Motor neuron (in vitro differentiated cells): ENCODE data around the gene CFAP54. TPM values are rescaled to one million over a fixed set of nuclear protein-coding genes. Genes with fewer than 3 reads are reported as not detected.
A peak's percentile ranks its signal among the peaks of the same experiment; 100 is the strongest.

Source experiments
- ATAC-seq, 8 experiments: fragments of 200-7000 bp; cut with Tn5 transposase; replicated peaks in 6 of 8; 2 replicates each; pipeline ENCODE4 v1.8.0; 2021; ENCODE audit warnings: mild to moderate bottlenecking in 8 of 8, moderate library complexity in 8 of 8
- H3K27ac ChIP-seq, 2 donors: fragments of 250-450 bp; sonication (Bioruptor Pico); 2 replicates each; pipeline ENCODE4 v1.9.0; 2021; ENCODE audit warnings: antibody characterized with exemption in 2 of 2, mild to moderate bottlenecking in 2 of 2, moderate library complexity in 1 of 2
- H3K4me1 ChIP-seq, 2 donors: fragments of 250-450 bp; sonication (Bioruptor Pico); replicated peaks in 1 of 2; 2 replicates each; pipeline ENCODE4 v1.6.1; 2021; ENCODE audit warnings: antibody characterized with exemption in 2 of 2, mild to moderate bottlenecking in 2 of 2, moderate library complexity in 1 of 2
- H3K4me3 ChIP-seq, 5 donors: fragments of 250-450 bp; sonication (Bioruptor Pico); 2 replicates each; pipeline ENCODE4 v1.9.0; 2021; ENCODE audit warnings: antibody characterized with exemption in 5 of 5, mild to moderate bottlenecking in 5 of 5, moderate library complexity in 4 of 5
- WGBS, 10 experiments: fragments of 450-650 bp; shearing (Covaris generic); methylation state at CpG; one replicate each; pipeline ENCODE4 v1.0.0; 2022; 5-methylcytosine and 5-hydroxymethylcytosine counted together
- in situ Hi-C, 9 experiments: fragments of 400-800 bp; cut with MboI; loops; one replicate each; pipeline ENCODE4 v1.15.0; 2021; ENCODE audit warnings: low sequenced_read_pairs in 9 of 9, low pct_unique_long_range_greater_than_20kb in 2 of 9; ENCODE audit not compliant: unreplicated experiment in 9 of 9
- total RNA-seq, 8 experiments: library from RNA; unstranded; fragments of 300-600 nt; gene quantifications; 2 replicates each; pipeline versions ENCODE4 v1.2.3 to v1.2.4, GENCODE V29; 2022

CFAP54 gene
- total RNA-seq, 8 experiments from 2014 or later = 0.46 to 23.9 (median 1.5) TPM

DNA sequence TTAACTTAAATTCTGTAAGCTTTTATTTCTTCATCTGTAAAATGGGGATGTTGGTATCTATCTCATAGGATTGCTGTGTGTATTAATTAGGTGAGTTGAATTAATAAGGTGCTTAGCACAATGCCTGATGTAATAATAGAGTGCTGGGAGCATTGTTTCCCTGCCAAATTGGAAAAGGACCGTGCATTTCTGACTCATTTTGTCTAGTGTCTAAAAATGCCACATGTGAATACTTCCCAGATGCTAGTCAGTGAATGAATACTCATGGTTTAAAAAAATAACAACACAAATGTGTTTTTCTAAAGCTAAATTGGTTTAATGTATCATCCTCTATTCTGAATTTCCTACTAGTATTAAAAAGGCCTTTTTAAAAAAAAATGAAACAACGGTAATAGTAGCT is 372.3 kb downstream of the CFAP54 start:
- Histone ChIP-seq H3K4me1 (no peaks in the 10 kb centered on the region), H3K4me3 (no peak overlapping the region), H3K27ac (no peak overlapping the region)
- WGBS, 10 experiments = 4 to 100% (median 85%) methylated on average over 1 to 2 of the region's 2 CpGs
- in situ Hi-C loops = no loop called here
- peak in 2 of 8 experiments; percentile 34 to 35 for ATAC-seq

DNA sequence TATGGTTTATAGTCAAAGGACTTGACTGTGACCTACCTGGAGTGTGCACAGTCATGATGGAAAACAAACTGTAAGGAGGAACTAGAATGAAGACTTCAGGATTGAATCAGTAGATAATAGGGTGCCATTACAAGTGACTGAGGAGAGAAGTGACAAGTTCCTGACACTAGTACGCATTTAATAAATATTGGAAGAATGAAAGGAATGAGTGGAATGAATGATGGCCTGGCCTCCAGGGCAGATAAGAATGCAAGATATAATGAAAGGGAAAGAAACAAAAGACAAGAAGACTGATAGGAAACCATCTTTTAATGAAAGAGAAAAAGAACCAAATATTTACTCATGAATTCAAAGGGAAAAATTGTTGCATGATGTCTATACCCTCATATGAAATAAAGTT is 372.9 kb downstream of the CFAP54 start:
- Histone ChIP-seq H3K4me1 (no peaks in the 10 kb centered on the region), H3K27ac (no peak overlapping the region), H3K4me3 (no peak overlapping the region)
- ATAC-seq = no peak
- in situ Hi-C loops = no loop called here
- WGBS, 10 experiments = 29 to 100% (median 76%) methylated on average over 1 of the region's 1 CpG

DNA sequence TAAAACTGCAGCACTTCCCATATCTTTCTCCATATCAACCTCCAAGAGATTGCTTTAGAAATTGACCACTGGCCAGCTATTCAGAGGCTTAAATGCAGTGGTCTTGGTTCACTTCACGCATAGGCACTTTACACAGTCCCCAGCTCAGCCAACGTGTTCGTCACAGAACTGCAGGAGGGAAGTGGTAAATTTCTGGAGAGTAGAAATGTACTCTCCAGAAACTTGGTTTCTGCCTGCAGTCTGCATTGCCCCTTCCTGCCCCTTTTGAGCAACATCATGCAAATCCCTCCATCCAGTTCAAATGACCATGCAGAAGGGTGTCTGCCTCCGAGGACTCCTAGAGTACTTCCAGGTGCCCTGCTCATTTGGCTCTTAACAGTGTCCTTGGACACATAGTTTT is 375.0 kb downstream of the CFAP54 start:
- Histone ChIP-seq H3K27ac (no peak overlapping the region), H3K4me1 (no peaks in the 10 kb centered on the region), H3K4me3 (no peak overlapping the region)
- 25 to 100% (median 80%) methylated on average over 2 to 4 of the region's 4 CpGs; no CpG with 5 or more reads in 5 of the 10 experiments for WGBS, 10 experiments
- ATAC-seq = no peak
- in situ Hi-C loops = no loop called here

DNA sequence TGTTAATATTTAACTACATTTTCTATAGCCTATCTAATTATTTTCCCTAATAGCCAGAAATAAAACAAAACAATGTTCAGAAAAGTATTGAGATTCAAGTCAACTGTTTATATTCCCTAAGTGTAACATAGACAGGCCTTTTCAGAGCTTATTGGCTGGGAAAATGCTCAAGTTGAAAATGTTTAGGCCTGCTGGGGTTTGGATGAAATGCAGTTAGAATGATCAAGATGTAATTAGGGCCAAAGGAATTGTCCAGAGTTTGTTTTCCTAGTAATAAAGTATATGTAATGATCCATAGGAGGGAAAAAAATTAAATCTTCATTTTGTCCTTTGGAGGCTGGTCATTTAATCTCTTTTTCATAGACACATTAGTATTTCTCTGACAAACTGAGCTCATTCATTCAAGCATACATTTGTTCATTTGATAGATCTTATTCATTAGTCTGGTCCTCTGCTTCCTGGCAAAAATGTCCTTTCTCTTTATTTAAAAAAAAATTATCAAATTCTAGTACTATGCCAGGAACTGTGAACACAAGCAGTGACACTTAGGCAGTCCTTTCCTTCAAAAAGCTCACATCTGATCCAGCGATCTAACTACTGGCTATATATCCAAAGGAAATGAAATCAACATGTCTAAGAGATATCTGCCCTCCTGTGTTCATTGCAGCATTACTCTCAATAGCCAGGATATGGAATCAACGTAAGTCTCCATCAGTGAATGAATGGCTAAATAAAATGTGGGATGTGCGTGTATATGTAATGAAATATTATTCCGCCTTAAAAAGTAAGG is 377.6 kb downstream of the CFAP54 start:
- 34 to 91% (median 76%) methylated on average over 1 to 4 of the region's 4 CpGs; no CpG with 5 or more reads in 1 of the 10 experiments for WGBS, 10 experiments
- no peak for ATAC-seq
- in situ Hi-C loops = no loop called here
- Histone ChIP-seq H3K4me3 (no peak overlapping the region), H3K4me1 (no peaks in the 10 kb centered on the region), H3K27ac (no peak overlapping the region)

DNA sequence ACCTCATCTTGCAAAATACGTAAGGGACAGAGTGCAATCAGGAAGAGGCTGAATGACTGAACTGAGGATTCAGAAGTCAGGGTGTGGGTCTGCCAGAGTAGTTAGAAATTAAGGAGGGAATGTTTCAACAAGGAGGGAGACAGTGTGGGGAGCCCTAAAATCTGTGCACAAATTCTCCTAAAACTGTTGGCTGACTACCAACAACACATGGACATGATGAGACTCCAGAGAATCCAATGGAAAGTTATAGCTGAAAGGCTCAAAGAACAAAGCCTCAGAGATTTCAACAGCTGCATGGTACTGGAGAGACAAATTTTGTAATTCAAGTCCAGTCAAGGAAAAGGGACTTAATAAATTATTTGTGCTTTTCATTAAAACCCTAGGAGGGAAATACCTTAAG is 381.6 kb downstream of the CFAP54 start:
- H3K4me1 ChIP-seq = no peaks in the 10 kb centered on the region
- WGBS, 10 experiments = 11 to 100% (median 92%) methylated on average over 1 of the region's 1 CpG; no CpG with 5 or more reads in 2 of the 10 experiments
- no peak overlapping the region for H3K27ac ChIP-seq
- H3K4me3 ChIP-seq = no peak overlapping the region
- ATAC-seq = peak in 2 of 8 experiments; percentile 25 to 79
- in situ Hi-C loops = no loop called here

DNA sequence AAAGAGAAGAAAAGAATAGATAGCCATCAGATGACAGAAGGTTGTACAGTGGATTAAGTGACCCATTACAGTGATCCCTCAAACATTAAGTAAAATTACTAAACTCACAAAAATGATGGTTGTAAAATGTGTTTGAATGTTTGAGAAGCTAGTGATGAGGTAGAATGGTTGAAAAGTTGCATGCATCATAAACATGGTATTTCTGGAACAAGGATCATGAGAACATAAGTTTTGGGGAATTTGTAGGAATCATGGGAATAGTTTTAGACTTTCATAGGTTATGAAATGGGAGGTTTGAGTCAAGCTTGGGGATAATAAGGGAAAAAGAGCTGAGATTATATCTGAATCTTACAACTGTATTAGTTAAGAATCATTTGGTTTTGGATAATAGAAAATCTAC is 383.6 kb downstream of the CFAP54 start:
- Histone ChIP-seq H3K4me1 (no peaks in the 10 kb centered on the region), H3K27ac (no peak overlapping the region), H3K4me3 (no peak overlapping the region)
- no peak for ATAC-seq
- in situ Hi-C loops = no loop called here

DNA sequence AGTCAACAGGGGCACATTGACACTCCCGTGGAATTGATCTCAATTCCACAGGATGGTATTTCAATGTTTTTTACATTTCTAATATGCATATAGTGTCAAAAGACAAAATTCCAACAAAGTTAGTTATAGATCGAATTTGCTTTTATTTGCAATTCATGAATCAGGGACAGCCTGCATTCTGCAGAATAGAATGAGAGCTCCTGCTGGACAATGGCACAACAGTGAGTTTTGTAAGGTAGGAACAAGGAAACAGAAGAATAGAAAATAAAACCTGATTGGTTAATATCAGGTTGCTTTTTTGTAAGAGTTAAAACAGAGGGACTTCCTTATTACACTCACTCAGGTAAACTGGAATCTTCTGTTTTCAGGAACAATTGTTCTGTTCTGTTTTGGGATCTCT is 384.8 kb downstream of the CFAP54 start:
- Histone ChIP-seq H3K4me3 (no peak overlapping the region), H3K27ac (no peak overlapping the region), H3K4me1 (no peaks in the 10 kb centered on the region)
- WGBS, 10 experiments = 0 to 100% (median 80%) methylated on average over 1 to 2 of the region's 2 CpGs; no CpG with 5 or more reads in 1 of the 10 experiments
- ATAC-seq = peak in 2 of 8 experiments; percentile 34 to 63
- in situ Hi-C loops = no loop called here

DNA sequence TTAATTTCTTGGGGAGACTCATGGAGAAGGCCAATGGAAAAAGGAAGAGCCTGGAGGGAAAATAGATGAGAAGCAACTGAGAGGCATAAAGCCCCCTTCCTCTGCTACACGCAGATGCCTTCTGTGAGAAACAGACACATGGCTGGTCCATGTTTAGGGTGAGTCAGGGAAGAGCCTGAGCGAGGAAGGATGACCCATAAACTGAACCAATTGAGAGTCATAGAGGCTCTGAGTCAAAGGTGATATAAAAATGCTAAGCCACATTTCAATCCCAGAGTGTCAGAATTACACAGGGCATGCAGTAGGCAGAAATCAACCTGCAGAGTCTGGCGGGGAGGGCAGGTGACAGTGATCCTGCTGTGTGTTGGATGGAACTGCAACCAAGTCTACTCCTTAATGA is 387.6 kb downstream of the CFAP54 start:
- no peak for ATAC-seq
- no peak overlapping the region for H3K4me3 ChIP-seq
- in situ Hi-C loops = no loop called here
- no peaks in the 10 kb centered on the region for H3K4me1 ChIP-seq
- 0 to 100% (median 67%) methylated on average over 1 to 3 of the region's 3 CpGs; no CpG with 5 or more reads in 2 of the 10 experiments for WGBS, 10 experiments
- no peak overlapping the region for H3K27ac ChIP-seq

DNA sequence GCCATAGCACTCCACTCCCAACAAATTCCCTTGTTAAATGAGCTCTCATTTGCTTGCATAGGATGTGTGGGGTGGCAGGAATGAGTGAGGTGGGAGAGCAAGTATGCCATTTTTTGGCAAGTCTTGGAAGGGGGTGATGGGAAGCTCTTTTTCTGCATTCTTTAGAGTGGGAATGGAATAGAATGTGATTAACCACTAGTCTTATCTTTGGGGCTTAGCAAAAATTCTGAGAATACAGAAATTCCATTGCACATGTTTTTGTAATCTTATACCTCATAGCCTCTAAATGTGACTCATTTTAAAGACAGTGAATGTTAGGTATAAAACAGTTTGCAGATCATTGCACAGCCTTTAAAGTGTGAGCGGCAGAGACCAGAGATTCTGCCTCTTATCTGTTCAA is 389.3 kb downstream of the CFAP54 start:
- 80 to 100% (median 100%) methylated on average over 1 of the region's 1 CpG; no CpG with 5 or more reads in 5 of the 10 experiments for WGBS, 10 experiments
- Histone ChIP-seq H3K4me3 (no peak overlapping the region), H3K27ac (no peak overlapping the region), H3K4me1 (no peaks in the 10 kb centered on the region)
- in situ Hi-C loops = no loop called here
- ATAC-seq = peak in 1 of 8 experiments; percentile 34

DNA sequence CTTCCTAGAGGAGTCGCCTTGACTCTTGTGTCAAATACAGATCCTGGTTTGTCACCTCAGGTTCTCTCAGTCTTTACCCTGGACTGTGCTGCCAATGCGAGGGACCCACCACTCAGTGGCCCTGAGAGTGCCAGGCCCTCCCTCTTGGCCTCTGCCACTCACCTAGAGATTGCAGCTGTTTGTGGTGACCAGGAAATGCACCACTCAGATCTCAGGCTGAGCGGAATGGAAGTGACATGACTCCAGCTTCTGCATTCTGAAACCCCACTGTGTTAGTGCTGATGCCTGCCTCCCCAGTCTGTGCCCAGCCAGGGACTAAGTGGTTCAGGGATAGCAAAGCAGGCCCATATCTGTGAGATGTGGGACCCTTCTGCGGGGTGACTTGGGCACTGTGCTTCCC is 389.9 kb downstream of the CFAP54 start:
- Histone ChIP-seq H3K4me3 (no peak overlapping the region), H3K27ac (no peak overlapping the region), H3K4me1 (no peaks in the 10 kb centered on the region)
- in situ Hi-C loops = no loop called here
- ATAC-seq = no peak
- 60 to 100% (median 86%) methylated on average over 1 of the region's 4 CpGs; no CpG with 5 or more reads in 5 of the 10 experiments for WGBS, 10 experiments

DNA sequence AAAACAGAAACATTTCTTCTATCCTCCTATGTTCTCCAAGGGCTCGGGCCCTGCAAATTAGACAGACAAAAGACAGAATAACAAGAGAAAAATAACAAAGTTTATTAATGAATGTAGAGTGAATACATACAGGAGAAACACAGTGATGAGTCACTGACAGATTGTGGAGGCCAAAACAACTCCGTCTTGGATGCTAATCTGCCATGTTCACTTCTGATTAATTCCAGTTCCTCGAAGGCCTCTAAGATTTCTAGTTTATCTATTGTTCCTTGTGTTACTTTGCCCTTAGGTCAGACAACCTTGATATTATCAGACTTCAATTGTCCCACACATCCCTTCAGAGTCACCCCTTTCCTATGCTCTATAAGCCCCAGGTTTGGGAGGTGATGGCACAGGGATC is 390.8 kb downstream of the CFAP54 start:
- in situ Hi-C loops = no loop called here
- H3K4me3 ChIP-seq = no peak overlapping the region
- no peak overlapping the region for H3K27ac ChIP-seq
- no peaks in the 10 kb centered on the region for H3K4me1 ChIP-seq
- 70 to 100% (median 83%) methylated on average over 1 to 3 of the region's 3 CpGs; no CpG with 5 or more reads in 2 of the 10 experiments for WGBS, 10 experiments
- ATAC-seq = no peak

DNA sequence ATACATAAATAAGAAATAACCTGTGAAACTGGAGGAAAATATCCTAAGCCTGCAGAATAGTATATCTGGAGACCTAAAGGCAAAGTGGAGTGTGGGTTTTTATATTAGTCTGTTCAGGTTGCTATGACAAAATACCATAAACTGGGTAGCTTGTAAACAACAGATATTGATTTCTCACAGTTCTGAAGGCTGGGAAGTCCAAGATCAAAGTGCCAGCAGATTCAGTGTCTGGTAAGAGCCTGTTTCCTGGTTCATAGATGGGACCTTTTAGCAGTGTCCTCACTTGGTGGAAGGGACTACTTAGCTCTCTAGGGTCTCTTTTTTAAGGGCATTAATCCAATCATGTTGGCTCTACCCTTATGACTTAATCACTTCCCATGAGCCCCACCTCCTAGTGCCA is 392.2 kb downstream of the CFAP54 start:
- Histone ChIP-seq H3K4me3 (no peak overlapping the region), H3K4me1 (no peaks in the 10 kb centered on the region), H3K27ac (no peak overlapping the region)
- in situ Hi-C loops = no loop called here
- no peak for ATAC-seq

DNA sequence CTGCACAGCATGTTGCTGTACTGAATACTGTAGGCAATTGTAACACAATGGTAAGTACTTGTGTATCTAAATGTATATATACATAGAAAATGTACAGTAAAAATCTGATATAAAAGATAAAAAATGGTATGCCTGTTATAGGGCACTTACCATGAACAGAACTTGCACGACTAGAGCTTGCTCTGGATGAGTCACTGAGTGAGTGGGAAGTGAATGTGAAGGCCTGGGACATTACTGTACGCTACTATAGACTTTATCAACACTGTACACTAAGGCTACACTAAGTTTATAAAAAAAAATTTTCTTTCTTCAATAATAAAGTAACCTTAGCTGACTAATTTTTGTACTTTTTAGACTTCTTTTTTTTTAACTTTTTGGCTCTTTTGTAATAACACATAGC is 393.5 kb downstream of the CFAP54 start:
- no peak overlapping the region for H3K4me3 ChIP-seq
- H3K4me1 ChIP-seq = no peaks in the 10 kb centered on the region
- in situ Hi-C loops = no loop called here
- 16 to 100% (median 71%) methylated on average over 1 to 2 of the region's 2 CpGs; no CpG with 5 or more reads in 1 of the 10 experiments for WGBS, 10 experiments
- no peak overlapping the region for H3K27ac ChIP-seq
- no peak for ATAC-seq

DNA sequence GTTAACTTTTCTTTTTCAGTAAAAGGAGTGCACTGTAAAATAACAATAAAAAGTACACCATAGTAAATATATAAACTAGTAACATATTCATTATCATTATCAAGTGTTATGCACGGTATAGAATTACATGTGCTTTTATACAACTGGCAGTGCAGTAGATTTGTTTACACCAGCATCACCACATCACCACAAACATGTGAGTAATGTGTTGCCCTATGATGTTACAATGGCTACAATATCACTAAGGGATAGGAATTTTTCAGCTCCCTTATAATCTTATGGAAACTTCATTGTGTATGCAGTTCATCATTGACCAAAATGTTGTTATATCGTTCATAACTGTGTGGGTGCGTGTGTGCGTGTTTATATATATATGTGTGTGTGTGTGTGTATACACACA is 394.2 kb downstream of the CFAP54 start:
- 60 to 92% (median 80%) methylated on average over 1 to 2 of the region's 4 CpGs; no CpG with 5 or more reads in 4 of the 10 experiments for WGBS, 10 experiments
- Histone ChIP-seq H3K4me3 (no peak overlapping the region), H3K27ac (no peak overlapping the region), H3K4me1 (no peaks in the 10 kb centered on the region)
- ATAC-seq = no peak
- in situ Hi-C loops = no loop called here
